Activated CD4-positive, alpha-beta T cell treated with anti-CD3 and anti-CD28 coated beads, Interleukin-2, amount 10 ng/mL, durations not matched to agents 7 days and 5 days (primary cell): ENCODE measurements around the gene SCYGR4. TPM values are rescaled to one million over a fixed set of nuclear protein-coding genes. Genes with fewer than 3 reads are reported as not detected.
"Not testable (repeated sequence)": the region's sequence is repeated elsewhere in the genome, so short reads cannot be mapped to it uniquely, and the experiment has no call there.

ENCODE experiments used
- CTCF ChIA-PET: fragments of 350-600 bp; sonication (Branson Sonifier 250); formaldehyde crosslinking; loops from one replicate; lab custom pipeline; 2021; ENCODE audit warnings: antibody characterized with exemption; lab: Charles Lee
- POLR2A ChIA-PET: fragments of 350-600 bp; sonication (Branson Sonifier 250); formaldehyde crosslinking; loops from one replicate; lab custom pipeline; 2021; ENCODE audit warnings: antibody characterized with exemption; lab: Charles Lee
- DNase-seq: peaks from one replicate; pipeline ENCODE4 v3.0.0-alpha.2; 2020
- H3K27ac Mint-ChIP-seq: one replicate; pipeline ENCODE4 v1.8.0; 2021; ENCODE audit warnings: mild to moderate bottlenecking, moderate library complexity, mixed read lengths
- H3K27me3 Mint-ChIP-seq: one replicate; pipeline ENCODE4 v1.8.0; 2021; ENCODE audit warnings: mixed read lengths
- H3K36me3 Mint-ChIP-seq: one replicate; pipeline ENCODE4 v1.8.0; 2021; ENCODE audit warnings: low read depth, mixed read lengths
- H3K4me1 Mint-ChIP-seq: one replicate; pipeline ENCODE4 v1.8.0; 2021; ENCODE audit warnings: mixed read lengths
- H3K4me3 Mint-ChIP-seq: one replicate; pipeline ENCODE4 v1.8.0; 2021; ENCODE audit warnings: mild to moderate bottlenecking, moderate library complexity, mixed read lengths
- H3K9me3 Mint-ChIP-seq: one replicate; pipeline ENCODE4 v1.8.0; 2021; ENCODE audit warnings: mixed read lengths
- total RNA-seq, 2 experiments: library from RNA; stranded (reverse); gene quantifications; one replicate each; pipeline ENCODE4 v1.2.3, GENCODE V29; 2021

The SCYGR4 gene
- total RNA-seq, 2 experiments from 2014 or later: not detected

- H3K27me3 Mint-ChIP-seq: peaks cover 4% of the 10 kb centered on the region
- H3K36me3 Mint-ChIP-seq: no peaks in the 10 kb centered on the region
- H3K27ac Mint-ChIP-seq: no peak overlapping the region
- no peak for DNase-seq
- H3K9me3 Mint-ChIP-seq: no peaks in the 10 kb centered on the region
- CTCF ChIA-PET: no interaction called here
- POLR2A ChIA-PET: no interaction called here
- no peaks in the 10 kb centered on the region for H3K4me1 Mint-ChIP-seq
- no peak overlapping the region for H3K4me3 Mint-ChIP-seq
Measured at GRCh38 chr2:227657199-227657845, 40.0 kb downstream of the SCYGR4 start.

- Mint-ChIP-seq H3K4me1 (no peaks in the 10 kb centered on the region), H3K9me3 (no peaks in the 10 kb centered on the region), H3K4me3 (no peak overlapping the region), H3K27ac (no peak overlapping the region), H3K36me3 (no peaks in the 10 kb centered on the region), H3K27me3 (peaks cover 2% of the 10 kb centered on the region)
- ChIA-PET CTCF (no interaction called here), POLR2A (no interaction called here)
- no peak for DNase-seq
Measured at GRCh38 chr2:227661025-227661649, 43.8 kb downstream of the SCYGR4 start.

DNA sequence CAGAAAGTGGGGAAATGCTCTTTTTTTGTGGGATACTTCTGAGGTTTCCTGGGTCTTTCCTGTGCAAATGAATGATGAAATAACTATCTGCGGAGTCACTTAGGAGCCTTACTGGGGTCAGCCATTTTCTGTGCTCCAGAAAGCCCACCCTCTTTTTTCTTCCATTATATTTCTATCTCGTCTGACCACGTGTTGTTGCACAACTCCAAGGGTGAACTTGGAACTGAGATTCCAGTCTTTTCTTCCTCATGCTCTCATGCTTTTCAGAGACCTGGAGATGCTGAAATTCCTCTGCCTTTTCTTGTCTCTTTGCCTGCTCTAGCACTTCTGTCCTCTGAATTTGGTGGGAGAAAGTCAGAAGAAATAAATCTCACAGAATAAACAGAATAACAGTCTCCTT lies 44.5 kb downstream of the SCYGR4 start:
- Mint-ChIP-seq H3K36me3 (no peaks in the 10 kb centered on the region), H3K9me3 (no peaks in the 10 kb centered on the region), H3K27me3 (peaks cover 2% of the 10 kb centered on the region), H3K4me1 (no peaks in the 10 kb centered on the region), H3K27ac (no peak overlapping the region), H3K4me3 (no peak overlapping the region)
- no peak for DNase-seq
- ChIA-PET POLR2A (no interaction called here), CTCF (no interaction called here)

DNA sequence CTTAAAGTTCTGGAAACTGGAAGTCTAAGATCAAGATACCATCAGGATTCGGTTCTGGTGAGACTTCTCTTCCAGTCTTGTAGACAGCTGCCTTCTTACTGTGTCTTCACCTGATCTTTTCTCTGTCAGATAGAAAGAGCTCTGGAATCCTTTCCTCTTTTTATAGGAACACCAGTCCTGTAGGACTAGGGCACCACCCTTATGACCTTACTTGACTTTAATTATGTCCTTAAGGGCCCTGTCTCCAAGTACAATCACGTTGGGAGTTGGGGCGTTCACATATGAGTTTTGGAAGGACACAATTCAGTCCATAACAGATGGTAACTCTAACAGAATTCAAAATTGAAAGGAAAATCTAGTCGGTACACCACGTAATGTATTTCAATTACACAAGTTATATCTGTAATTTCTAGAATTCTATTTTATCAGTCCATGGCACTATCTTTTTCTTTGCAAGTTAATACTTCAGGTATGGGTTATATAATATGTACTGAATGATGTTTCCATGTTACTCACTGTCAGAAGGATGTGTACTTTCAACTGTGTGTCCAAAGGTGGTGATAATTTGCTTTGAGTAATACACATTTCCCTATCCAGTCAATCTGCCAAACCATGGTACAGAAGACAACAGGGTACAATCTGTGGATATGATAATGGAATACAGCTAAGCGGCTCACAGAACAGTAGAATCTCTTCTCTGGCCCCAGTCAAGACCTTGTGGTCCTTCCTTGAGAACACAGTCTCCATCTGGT lies 48.1 kb downstream of the SCYGR4 start:
- no peaks in the 10 kb centered on the region for H3K4me1 Mint-ChIP-seq
- H3K9me3 Mint-ChIP-seq: no peaks in the 10 kb centered on the region
- no peak for DNase-seq
- POLR2A ChIA-PET: no interaction called here
- H3K27ac Mint-ChIP-seq: no peak overlapping the region
- peaks cover 2% of the 10 kb centered on the region for H3K27me3 Mint-ChIP-seq
- no peaks in the 10 kb centered on the region for H3K36me3 Mint-ChIP-seq
- CTCF ChIA-PET: no interaction called here
- no peak overlapping the region for H3K4me3 Mint-ChIP-seq

GRCh38 chr2:227666631-227667170 lies 49.4 kb downstream of the SCYGR4 start, which contains the start of gene SCYGR5:
Gene SCYGR5, plus strand, starts transcription at chr2:227666804. Its CDS starts 0 bp downstream, at chr2:227666804.
- H3K9me3 Mint-ChIP-seq, H3K4me1 Mint-ChIP-seq, CTCF ChIA-PET, H3K36me3 Mint-ChIP-seq, H3K4me3 Mint-ChIP-seq, H3K27ac Mint-ChIP-seq, POLR2A ChIA-PET, DNase-seq, H3K27me3 Mint-ChIP-seq: not testable (repeated sequence)

Other genes starting within 250 kb of the SCYGR4 start
- not detected for gene TM4SF20, start 238.2 kb upstream of the SCYGR4 start, total RNA-seq
- not detected for gene SCYGR1, start 229.5 kb upstream of the SCYGR4 start, total RNA-seq
- gene AGFG1, start 145.3 kb upstream of the SCYGR4 start, total RNA-seq: 10 to 100 TPM; 59.9 to 80.1 TPM
- not detected for gene SCYGR2, start 18.6 kb upstream of the SCYGR4 start, total RNA-seq
- not detected for gene SCYGR3, start 2.7 kb upstream of the SCYGR4 start, total RNA-seq
- gene SCYGR5, start 49.3 kb downstream of the SCYGR4 start, total RNA-seq: not detected
- not detected for gene SLC19A3, start 100.5 kb downstream of the SCYGR4 start, total RNA-seq
- gene SCYGR6, start 107.3 kb downstream of the SCYGR4 start, total RNA-seq: not detected
- gene SCYGR7, start 110.8 kb downstream of the SCYGR4 start, total RNA-seq: not detected
- not detected for gene SCYGR8, start 128.4 kb downstream of the SCYGR4 start, total RNA-seq
- under 1 TPM in 1 of 2 experiments, not detected in 1; 0.37 TPM for gene CCL20, start 196.3 kb downstream of the SCYGR4 start, total RNA-seq